ENCODE measurements around the gene PCDHA9. TPM values are rescaled to one million over a fixed set of nuclear protein-coding genes. Genes with fewer than 3 reads are reported as not detected.

PCDHA9 gene
- total RNA-seq, 1 donor from 2014 or later, result under 0.01 TPM

DNA sequence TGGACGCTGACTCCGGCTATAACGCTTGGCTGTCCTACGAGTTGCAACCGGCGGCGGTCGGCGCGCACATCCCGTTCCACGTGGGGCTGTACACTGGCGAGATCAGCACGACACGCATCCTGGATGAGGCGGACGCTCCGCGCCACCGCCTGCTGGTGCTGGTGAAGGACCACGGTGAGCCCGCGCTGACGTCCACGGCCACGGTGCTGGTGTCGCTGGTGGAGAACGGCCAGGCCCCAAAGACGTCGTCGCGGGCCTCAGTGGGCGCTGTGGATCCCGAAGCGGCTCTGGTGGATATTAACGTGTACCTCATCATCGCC lies 29.0 kb downstream of the PCDHA9 start:
- no peak for DNase-seq (ENCODE audit: low read depth in 2 of 2)

DNA sequence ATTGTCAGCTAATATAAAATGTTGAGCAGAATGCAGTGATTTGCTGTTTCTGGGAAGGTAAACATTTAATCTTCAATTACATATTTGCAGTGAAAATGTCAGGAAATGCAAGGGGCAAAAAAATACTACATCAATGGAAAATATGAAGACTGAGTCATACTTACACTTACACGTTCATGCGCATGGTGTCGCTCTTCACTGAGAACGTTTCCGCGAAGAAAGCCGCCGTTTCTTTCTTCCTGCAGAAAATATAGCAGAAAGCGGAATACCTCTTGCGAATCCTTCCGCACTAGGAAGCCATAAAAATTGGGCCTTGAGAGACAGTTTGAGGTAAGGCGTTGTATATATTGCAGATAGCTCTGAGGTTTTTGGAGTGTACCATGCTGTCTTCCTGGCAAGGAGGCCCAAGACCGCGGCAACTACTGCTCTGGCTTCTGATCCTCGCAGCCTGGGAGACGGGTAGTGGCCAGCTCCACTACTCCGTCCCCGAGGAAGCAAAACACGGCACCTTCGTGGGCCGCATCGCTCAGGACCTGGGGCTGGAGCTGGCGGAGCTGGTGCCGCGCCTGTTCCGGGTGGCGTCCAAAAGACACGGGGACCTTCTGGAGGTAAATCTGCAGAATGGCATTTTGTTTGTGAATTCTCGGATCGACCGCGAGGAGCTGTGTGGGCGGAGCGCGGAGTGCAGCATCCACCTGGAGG lies 33.9 kb downstream of the PCDHA9 start, which contains the start of gene PCDHA13:
Gene PCDHA13 (plus strand): TSS at position 236 of the 702 bp plus-strand sequence. CDS start 145 bp downstream, at position 381.
- peak in 1 of 2 donors; percentile 8 for DNase-seq (ENCODE audit: low read depth in 2 of 2)

DNA sequence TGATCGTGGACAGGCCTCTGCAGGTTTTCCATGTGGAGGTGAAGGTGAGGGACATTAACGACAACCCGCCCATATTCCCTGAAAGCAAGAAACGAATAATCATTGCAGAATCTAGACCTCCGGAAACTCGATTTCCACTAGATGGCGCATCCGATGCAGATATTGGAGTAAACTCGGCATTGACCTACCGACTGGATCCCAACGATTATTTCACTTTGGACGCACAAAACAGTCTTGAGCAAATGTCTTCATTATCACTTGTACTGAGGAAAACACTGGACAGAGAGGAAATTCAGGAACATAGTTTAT lies 34.4 kb downstream of the PCDHA9 start:
- DNase-seq (ENCODE audit: low read depth in 2 of 2), result no peak

DNA sequence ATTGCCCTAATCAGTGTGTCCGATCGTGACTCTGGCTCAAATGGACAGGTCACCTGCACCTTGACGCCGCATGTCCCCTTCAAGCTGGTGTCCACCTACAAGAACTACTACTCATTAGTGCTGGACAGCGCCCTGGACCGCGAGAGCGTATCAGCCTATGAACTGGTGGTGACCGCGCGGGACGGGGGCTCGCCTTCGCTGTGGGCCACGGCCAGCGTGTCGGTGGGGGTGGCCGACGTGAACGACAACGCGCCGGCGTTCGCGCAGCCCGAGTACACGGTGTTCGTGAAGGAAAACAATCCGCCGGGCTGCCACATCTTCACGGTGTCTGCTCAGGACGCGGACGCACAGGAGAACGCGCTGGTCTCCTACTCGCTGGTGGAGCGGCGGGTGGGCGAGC lies 35.2 kb downstream of the PCDHA9 start:
- no peak for DNase-seq (ENCODE audit: low read depth in 2 of 2)

DNA sequence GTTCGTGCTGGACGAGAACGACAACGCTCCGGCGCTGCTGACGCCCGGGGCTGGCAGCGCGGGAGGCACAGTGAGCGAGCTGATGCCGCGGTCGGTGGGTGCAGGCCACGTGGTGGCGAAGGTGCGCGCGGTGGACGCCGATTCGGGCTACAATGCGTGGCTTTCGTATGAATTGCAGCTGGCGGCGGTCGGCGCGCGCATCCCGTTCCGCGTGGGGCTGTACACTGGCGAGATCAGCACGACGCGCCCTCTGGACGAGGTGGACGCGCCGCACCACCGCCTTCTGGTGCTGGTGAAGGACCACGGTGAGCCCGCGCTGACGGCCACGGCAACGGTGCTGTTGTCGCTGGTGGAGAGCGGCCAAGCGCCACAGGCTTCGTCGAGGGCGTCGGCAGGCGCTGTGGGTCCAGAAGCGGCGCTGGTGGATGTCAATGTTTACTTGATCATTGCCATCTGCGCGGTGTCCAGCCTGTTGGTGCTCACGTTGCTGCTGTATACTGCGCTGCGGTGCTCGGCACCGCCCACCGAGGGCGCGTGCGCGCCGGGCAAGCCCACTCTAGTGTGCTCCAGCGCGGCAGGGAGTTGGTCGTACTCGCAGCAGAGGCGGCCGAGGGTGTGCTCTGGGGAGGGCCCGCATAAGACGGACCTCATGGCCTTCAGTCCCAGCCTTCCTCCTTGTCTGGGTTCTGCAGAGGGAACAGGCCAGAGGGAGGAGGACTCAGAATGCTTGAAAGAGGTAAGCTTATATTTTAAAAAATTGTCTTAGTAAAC lies 35.9 kb downstream of the PCDHA9 start:
- no peak for DNase-seq (ENCODE audit: low read depth in 2 of 2)

Other genes with a start within 250 kb of the PCDHA9 start
- 1.1 and 2.8 TPM in 2 replicates for gene CD14, start 215.2 kb upstream of the PCDHA9 start, total RNA-seq
- 8.1 and 10.5 TPM in 2 replicates for gene TMCO6, start 208.9 kb upstream of the PCDHA9 start, total RNA-seq
- gene NDUFA2, start 200.8 kb upstream of the PCDHA9 start, total RNA-seq, result 70.0 and 90.3 TPM in 2 replicates
- gene IK, start 200.6 kb upstream of the PCDHA9 start, total RNA-seq, result 47.7 and 55.8 TPM in 2 replicates
- 19.8 and 28.2 TPM in 2 replicates for gene WDR55, start 183.5 kb upstream of the PCDHA9 start, total RNA-seq
- gene DND1, start 174.8 kb upstream of the PCDHA9 start, total RNA-seq, result under 0.01 and 0.22 TPM in 2 replicates
- gene HARS1, start 157.0 kb upstream of the PCDHA9 start, total RNA-seq, result 43.1 and 46.4 TPM in 2 replicates
- 21.0 and 21.1 TPM in 2 replicates for gene HARS2, start 156.9 kb upstream of the PCDHA9 start, total RNA-seq
- gene ZMAT2, start 147.9 kb upstream of the PCDHA9 start, total RNA-seq, result 34.0 and 54.8 TPM in 2 replicates
- under 0.01 TPM in 1 of 2 replicates, not detected in the other for gene PCDHA1, start 62.2 kb upstream of the PCDHA9 start, total RNA-seq
- gene PCDHA2, start 53.5 kb upstream of the PCDHA9 start, total RNA-seq, result under 0.01 TPM in 2 replicates
- 0.20 and 0.22 TPM in 2 replicates for gene PCDHA3, start 47.3 kb upstream of the PCDHA9 start, total RNA-seq
- under 0.01 TPM in 2 replicates for gene PCDHA4, start 41.3 kb upstream of the PCDHA9 start, total RNA-seq
- under 0.01 TPM in 2 replicates for gene PCDHA5, start 26.8 kb upstream of the PCDHA9 start, total RNA-seq
- gene PCDHA6, start 20.4 kb upstream of the PCDHA9 start, total RNA-seq, result 0.20 and 0.22 TPM in 2 replicates
- 0.20 and 0.22 TPM in 2 replicates for gene PCDHA7, start 14.1 kb upstream of the PCDHA9 start, total RNA-seq
- under 0.01 TPM in 1 of 2 replicates, not detected in the other for gene PCDHA8, start 7.2 kb upstream of the PCDHA9 start, total RNA-seq
- gene PCDHA10, start 7.5 kb downstream of the PCDHA9 start, total RNA-seq, result under 0.01 TPM in 2 replicates
- under 0.01 and 0.20 TPM in 2 replicates for gene PCDHA11, start 20.6 kb downstream of the PCDHA9 start, total RNA-seq
- gene PCDHA12, start 26.9 kb downstream of the PCDHA9 start, total RNA-seq, result under 0.01 TPM in 1 of 2 replicates, not detected in the other
- under 0.01 TPM in 1 of 2 replicates, not detected in the other for gene PCDHA13, start 33.7 kb downstream of the PCDHA9 start, total RNA-seq
- gene PCDHAC1, start 77.9 kb downstream of the PCDHA9 start, total RNA-seq, result under 0.01 TPM in 2 replicates
- 0.20 and 0.22 TPM in 2 replicates for gene PCDHAC2, start 118.1 kb downstream of the PCDHA9 start, total RNA-seq
- gene PCDHB1, start 203.0 kb downstream of the PCDHA9 start, total RNA-seq, result not detected in 2 replicates
- gene PCDHB2, start 246.2 kb downstream of the PCDHA9 start, total RNA-seq, result 1.3 and 2.2 TPM in 2 replicates